ENCODE data around the gene SDK2.

- no peak for TF ChIP-seq CTCF (IDR thresholded peaks at IDR 0.05; ENCODE audit: insufficient read depth, low read depth, low read length)
- TF ChIP-seq EZH2 (IDR thresholded peaks at IDR 0.05; ENCODE audit: insufficient read depth, low read length), result no peak
These were observed 62.9 kb downstream of the SDK2 start for GRCh38 chr17:73581379-73581778.
